HepG2 (cell line): ENCODE data around the gene ZNF428. TPM values are rescaled to one million over a fixed set of nuclear protein-coding genes. Genes with fewer than 3 reads are reported as not detected.

Source experiments
- AKAP8 ChIP-seq: sonication (generic); formaldehyde crosslinking; IDR thresholded peaks from 2 replicates; pipeline ENCODE4 v1.5.1; 2020; ENCODE audit warnings: mild to moderate bottlenecking, missing genetic modification reagents
- CHD4 ChIP-seq: fragments of 200-600 bp; sonication (generic); IDR thresholded peaks from 2 replicates; pipeline ENCODE4 v1.7.0; 2017; ENCODE audit warnings: mild to moderate bottlenecking, low read length, borderline replicate concordance
- FOSL2 ChIP-seq: sonication (generic); formaldehyde crosslinking; IDR thresholded peaks from 2 replicates; pipeline ENCODE4 v1.4.0; 2020; ENCODE audit warnings: missing genetic modification reagents
- GLI4 ChIP-seq: sonication (generic); formaldehyde crosslinking; IDR thresholded peaks from 2 replicates; pipeline ENCODE4 v1.5.1; 2020; ENCODE audit warnings: missing genetic modification reagents, mild to moderate bottlenecking, moderate library complexity, borderline replicate concordance
- HOXA5 ChIP-seq: sonication (generic); formaldehyde crosslinking; IDR thresholded peaks from 2 replicates; pipeline ENCODE4 v1.4.0; 2020; ENCODE audit warnings: missing genetic modification reagents
- IRF9 ChIP-seq: sonication (generic); formaldehyde crosslinking; IDR thresholded peaks from 2 replicates; pipeline ENCODE4 v1.8.0; 2022; ENCODE audit warnings: missing genetic modification reagents, mild to moderate bottlenecking, borderline replicate concordance
- KLF9 ChIP-seq: IDR thresholded peaks from 2 replicates; pipeline ENCODE4 v1.6.1; 2016; ENCODE audit warnings: low read depth
- PAX8 ChIP-seq: sonication (generic); formaldehyde crosslinking; IDR thresholded peaks from 2 replicates; pipeline ENCODE4 v1.8.0; 2022; ENCODE audit warnings: mild to moderate bottlenecking, missing genetic modification reagents, borderline replicate concordance
- PRMT3 ChIP-seq: sonication (generic); formaldehyde crosslinking; IDR thresholded peaks from 2 replicates; pipeline ENCODE4 v1.8.1; 2022; ENCODE audit warnings: low read depth, mild to moderate bottlenecking, moderate library complexity, missing genetic modification reagents, borderline replicate concordance
- SCMH1 ChIP-seq: sonication (generic); formaldehyde crosslinking; IDR thresholded peaks from 2 replicates; pipeline ENCODE4 v1.9.0; 2021; ENCODE audit warnings: missing genetic modification reagents, mild to moderate bottlenecking, borderline replicate concordance
- ZNF205 ChIP-seq: IDR thresholded peaks from 2 replicates; pipeline ENCODE4 v1.6.1; 2018; ENCODE audit warnings: missing biosample characterization, missing genetic modification reagents
- ZNF83 ChIP-seq: sonication (generic); formaldehyde crosslinking; IDR thresholded peaks from 2 replicates; pipeline ENCODE4 v1.4.0; 2020; ENCODE audit warnings: missing genetic modification reagents, mild to moderate bottlenecking, borderline replicate concordance
- polyA plus RNA-seq, 8 experiments: library from polyadenylated mRNA; depleted of rRNA in 3 of 8; stranded (reverse) in 7 of 8; unstranded in 1 of 8; fragments of >200 nt; fragmentation: Illumina TruSeq in 4 of 8; extraction: Trizol in 4 of 8; gene quantifications; 2 replicates each; pipeline versions ENCODE4 v1.2.1 to v1.2.3, GENCODE V29; 2011 to 2016; ENCODE audit warnings: low read depth in 4 of 8, missing spikeins in 1 of 8, mixed read lengths in 1 of 8; ENCODE audit not compliant: insufficient read depth in 1 of 8
- total RNA-seq, 5 experiments: library from RNA; depleted of rRNA; stranded (reverse); fragments of >200 nt; fragmentation: Illumina TruSeq; extraction: Trizol; gene quantifications; 2 replicates each; pipeline ENCODE4 v1.2.3, GENCODE V29; 2016; ENCODE audit warnings: low read depth in 1 of 5
- TF ChIP-seq, protein P1 (sequence below): sonication (generic); formaldehyde crosslinking; IDR thresholded peaks from 2 replicates; pipeline ENCODE4 v1.4.0; 2020; ENCODE audit warnings: low read depth, missing genetic modification reagents
- TF ChIP-seq, protein P2 (sequence below): sonication (generic); formaldehyde crosslinking; IDR thresholded peaks from 2 replicates; pipeline ENCODE4 v1.9.0; 2021; ENCODE audit warnings: missing genetic modification reagents, borderline replicate concordance
- TF ChIP-seq, protein P3 (sequence below): sonication (generic); formaldehyde crosslinking; IDR thresholded peaks from 2 replicates; pipeline ENCODE4 v1.4.0; 2020; ENCODE audit warnings: missing genetic modification reagents
- TF ChIP-seq, protein P4 (sequence below): conservative IDR thresholded peaks from 2 replicates; pipeline ENCODE4 v1.6.1; 2018; ENCODE audit warnings: missing genetic modification reagents

The ZNF428 gene
- total and polyA plus RNA-seq, 2 of the 13 experiments (the other 11 are each of a cell fraction or from before 2014, with no cell fraction given), result 10.4 to 26.9 TPM

GRCh38 chr19:43651758-43652545 lies 32.5 kb upstream of the ZNF428 start (continued):
- TF ChIP-seq, protein P1, sequence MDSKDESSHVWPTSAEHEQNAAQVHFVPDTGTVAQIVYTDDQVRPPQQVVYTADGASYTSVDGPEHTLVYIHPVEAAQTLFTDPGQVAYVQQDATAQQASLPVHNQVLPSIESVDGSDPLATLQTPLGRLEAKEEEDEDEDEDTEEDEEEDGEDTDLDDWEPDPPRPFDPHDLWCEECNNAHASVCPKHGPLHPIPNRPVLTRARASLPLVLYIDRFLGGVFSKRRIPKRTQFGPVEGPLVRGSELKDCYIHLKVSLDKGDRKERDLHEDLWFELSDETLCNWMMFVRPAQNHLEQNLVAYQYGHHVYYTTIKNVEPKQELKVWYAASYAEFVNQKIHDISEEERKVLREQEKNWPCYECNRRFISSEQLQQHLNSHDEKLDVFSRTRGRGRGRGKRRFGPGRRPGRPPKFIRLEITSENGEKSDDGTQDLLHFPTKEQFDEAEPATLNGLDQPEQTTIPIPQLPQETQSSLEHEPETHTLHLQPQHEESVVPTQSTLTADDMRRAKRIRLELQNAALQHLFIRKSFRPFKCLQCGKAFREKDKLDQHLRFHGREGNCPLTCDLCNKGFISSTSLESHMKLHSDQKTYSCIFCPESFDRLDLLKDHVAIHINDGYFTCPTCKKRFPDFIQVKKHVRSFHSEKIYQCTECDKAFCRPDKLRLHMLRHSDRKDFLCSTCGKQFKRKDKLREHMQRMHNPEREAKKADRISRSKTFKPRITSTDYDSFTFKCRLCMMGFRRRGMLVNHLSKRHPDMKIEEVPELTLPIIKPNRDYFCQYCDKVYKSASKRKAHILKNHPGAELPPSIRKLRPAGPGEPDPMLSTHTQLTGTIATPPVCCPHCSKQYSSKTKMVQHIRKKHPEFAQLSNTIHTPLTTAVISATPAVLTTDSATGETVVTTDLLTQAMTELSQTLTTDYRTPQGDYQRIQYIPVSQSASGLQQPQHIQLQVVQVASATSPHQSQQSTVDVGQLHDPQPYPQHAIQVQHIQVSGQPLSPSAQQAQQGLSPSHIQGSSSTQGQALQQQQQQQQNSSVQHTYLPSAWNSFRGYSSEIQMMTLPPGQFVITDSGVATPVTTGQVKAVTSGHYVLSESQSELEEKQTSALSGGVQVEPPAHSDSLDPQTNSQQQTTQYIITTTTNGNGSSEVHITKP, result no peak
- TF ChIP-seq ZNF205 (CRISPR knock-in tag) (no peak), GLI4 (CRISPR knock-in tag) (no peak), SCMH1 (CRISPR knock-in tag) (no peak), FOSL2 (CRISPR knock-in tag) (peak; percentile 26; the same call in 1 of the 2 replicates), PAX8 (CRISPR knock-in tag) (no peak), ZNF83 (CRISPR knock-in tag) (no peak), AKAP8 (CRISPR knock-in tag) (no peak), CHD4 (no peak), PRMT3 (no peak), KLF9 (CRISPR knock-in tag) (no peak), IRF9 (no peak), HOXA5 (CRISPR knock-in tag) (no peak)
- TF ChIP-seq, protein P2, sequence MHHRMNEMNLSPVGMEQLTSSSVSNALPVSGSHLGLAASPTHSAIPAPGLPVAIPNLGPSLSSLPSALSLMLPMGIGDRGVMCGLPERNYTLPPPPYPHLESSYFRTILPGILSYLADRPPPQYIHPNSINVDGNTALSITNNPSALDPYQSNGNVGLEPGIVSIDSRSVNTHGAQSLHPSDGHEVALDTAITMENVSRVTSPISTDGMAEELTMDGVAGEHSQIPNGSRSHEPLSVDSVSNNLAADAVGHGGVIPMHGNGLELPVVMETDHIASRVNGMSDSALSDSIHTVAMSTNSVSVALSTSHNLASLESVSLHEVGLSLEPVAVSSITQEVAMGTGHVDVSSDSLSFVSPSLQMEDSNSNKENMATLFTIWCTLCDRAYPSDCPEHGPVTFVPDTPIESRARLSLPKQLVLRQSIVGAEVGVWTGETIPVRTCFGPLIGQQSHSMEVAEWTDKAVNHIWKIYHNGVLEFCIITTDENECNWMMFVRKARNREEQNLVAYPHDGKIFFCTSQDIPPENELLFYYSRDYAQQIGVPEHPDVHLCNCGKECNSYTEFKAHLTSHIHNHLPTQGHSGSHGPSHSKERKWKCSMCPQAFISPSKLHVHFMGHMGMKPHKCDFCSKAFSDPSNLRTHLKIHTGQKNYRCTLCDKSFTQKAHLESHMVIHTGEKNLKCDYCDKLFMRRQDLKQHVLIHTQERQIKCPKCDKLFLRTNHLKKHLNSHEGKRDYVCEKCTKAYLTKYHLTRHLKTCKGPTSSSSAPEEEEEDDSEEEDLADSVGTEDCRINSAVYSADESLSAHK (CRISPR knock-in tag), result no peak
- TF ChIP-seq, protein P3, sequence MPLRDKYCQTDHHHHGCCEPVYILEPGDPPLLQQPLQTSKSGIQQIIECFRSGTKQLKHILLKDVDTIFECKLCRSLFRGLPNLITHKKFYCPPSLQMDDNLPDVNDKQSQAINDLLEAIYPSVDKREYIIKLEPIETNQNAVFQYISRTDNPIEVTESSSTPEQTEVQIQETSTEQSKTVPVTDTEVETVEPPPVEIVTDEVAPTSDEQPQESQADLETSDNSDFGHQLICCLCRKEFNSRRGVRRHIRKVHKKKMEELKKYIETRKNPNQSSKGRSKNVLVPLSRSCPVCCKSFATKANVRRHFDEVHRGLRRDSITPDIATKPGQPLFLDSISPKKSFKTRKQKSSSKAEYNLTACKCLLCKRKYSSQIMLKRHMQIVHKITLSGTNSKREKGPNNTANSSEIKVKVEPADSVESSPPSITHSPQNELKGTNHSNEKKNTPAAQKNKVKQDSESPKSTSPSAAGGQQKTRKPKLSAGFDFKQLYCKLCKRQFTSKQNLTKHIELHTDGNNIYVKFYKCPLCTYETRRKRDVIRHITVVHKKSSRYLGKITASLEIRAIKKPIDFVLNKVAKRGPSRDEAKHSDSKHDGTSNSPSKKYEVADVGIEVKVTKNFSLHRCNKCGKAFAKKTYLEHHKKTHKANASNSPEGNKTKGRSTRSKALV (CRISPR knock-in tag), result no peak
- TF ChIP-seq, protein P4, sequence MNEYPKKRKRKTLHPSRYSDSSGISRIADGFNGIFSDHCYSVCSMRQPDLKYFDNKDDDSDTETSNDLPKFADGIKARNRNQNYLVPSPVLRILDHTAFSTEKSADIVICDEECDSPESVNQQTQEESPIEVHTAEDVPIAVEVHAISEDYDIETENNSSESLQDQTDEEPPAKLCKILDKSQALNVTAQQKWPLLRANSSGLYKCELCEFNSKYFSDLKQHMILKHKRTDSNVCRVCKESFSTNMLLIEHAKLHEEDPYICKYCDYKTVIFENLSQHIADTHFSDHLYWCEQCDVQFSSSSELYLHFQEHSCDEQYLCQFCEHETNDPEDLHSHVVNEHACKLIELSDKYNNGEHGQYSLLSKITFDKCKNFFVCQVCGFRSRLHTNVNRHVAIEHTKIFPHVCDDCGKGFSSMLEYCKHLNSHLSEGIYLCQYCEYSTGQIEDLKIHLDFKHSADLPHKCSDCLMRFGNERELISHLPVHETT, result no peak
